Thyroid gland (tissue), 4 donors: ENCODE results near the gene TESPA1. TPM values are rescaled to one million over a fixed set of nuclear protein-coding genes. Genes with fewer than 3 reads are reported as not detected.
"Not testable (repeated sequence)": the region's sequence is repeated elsewhere in the genome, so short reads cannot be mapped to it uniquely, and the experiment has no call there.

Experiments used
- DNase-seq, 2 donors: peaks; one replicate each; pipeline ENCODE4 v3.0.0-alpha.2; 2019
- H3K27ac ChIP-seq, 3 donors: fragments of 200-600 bp; sonication (generic); 1 replicate in 2 of 3; 2 replicates in 1 of 3; pipeline ENCODE4 v1.5.1; 2016 to 2019; ENCODE audit warnings: mild to moderate bottlenecking in 1 of 3, moderate library complexity in 1 of 3
- H3K27me3 ChIP-seq: fragments of 200-600 bp; sonication (generic); one replicate; pipeline ENCODE4 v1.5.1; 2019
- H3K36me3 ChIP-seq, 2 donors: fragments of 200-600 bp; sonication (generic); one replicate each; pipeline ENCODE4 v1.5.1; 2016 to 2019
- H3K4me1 ChIP-seq, 2 donors: fragments of 200-600 bp; sonication (generic); one replicate each; pipeline ENCODE4 v1.5.1; 2017 to 2019
- H3K4me3 ChIP-seq, 3 donors: fragments of 200-600 bp; sonication (generic); replicated peaks in 1 of 3; 1 replicate in 2 of 3; 2 replicates in 1 of 3; pipeline ENCODE4 v1.5.1; 2016; ENCODE audit warnings: mild to moderate bottlenecking in 1 of 3
- H3K9me3 ChIP-seq: fragments of 200-600 bp; sonication (generic); one replicate; pipeline ENCODE4 v1.5.1; 2017
- POLR2A ChIP-seq, 2 donors: fragments of 450-650 bp; IDR thresholded peaks; one replicate each; pipeline ENCODE4 v1.6.1; 2017; ENCODE audit warnings: antibody characterized with exemption in 2 of 2, mild to moderate bottlenecking in 2 of 2, moderate library complexity in 1 of 2
- WGBS, 2 donors: methylation state at CpG; one replicate each; pipeline ENCODE4 v1.1.5; 2017; 5-methylcytosine and 5-hydroxymethylcytosine counted together
- intact Hi-C: fragments of 100-400 bp; cut with DNase I; formaldehyde crosslinking; loops from one replicate; pipeline ENCODE4 v1.15.1; 2023
- total RNA-seq, 4 donors: library from RNA; depleted of rRNA; stranded (reverse); fragments of >200 nt; gene quantifications; one replicate each; pipeline ENCODE4 v1.2.3, GENCODE V29; 2016
- TF ChIP-seq, protein P1 (sequence below), 6 experiments: fragments of 200-600 bp in 3 of 6; fragments of 450-650 bp in 3 of 6; sonication (generic) in 3 of 6; IDR thresholded peaks; one replicate each; pipeline ENCODE4 v1.5.1; 2016 to 2019; ENCODE audit warnings: antibody characterized with exemption in 6 of 6, mild to moderate bottlenecking in 2 of 6, inconsistent platforms in 1 of 6, moderate library complexity in 1 of 6

TESPA1 gene
- total RNA-seq, 4 donors from 2014 or later: 0.83 to 2.5 (median 2.0) TPM; not detected in 1

DNA sequence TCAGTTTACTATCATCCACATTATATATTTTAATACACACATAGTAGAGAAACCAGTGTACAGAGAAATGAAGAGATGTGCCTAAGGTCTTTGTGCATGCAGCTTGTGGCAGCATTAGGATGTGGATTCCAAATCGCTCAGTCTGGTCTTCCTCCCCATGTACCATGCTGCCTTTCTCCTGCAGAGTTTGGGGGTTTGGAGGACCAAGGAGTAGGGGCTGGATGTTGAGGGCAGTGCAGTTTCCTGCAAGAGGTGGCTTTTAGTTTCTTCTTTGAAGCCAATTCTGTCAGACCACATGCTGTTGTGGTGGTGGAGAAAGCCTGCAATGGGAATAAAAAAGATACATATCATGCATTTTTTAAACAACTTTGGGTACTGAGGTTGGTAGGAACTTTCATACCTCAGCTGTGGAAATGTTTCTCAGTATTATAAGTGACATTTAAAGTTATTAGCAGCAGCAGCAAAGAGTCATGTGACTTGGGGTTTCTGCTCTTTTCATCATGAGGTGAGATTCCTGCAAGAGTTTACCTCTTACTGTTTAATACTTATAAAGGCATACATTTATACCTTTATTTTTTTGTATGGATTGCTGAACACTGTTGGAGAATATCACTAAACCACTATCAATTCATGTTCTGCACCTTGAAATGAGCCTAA, 34.4 kb downstream of the TESPA1 start:
- Histone ChIP-seq H3K9me3 (no peaks in the 10 kb centered on the region), H3K4me1 (no peaks in the 10 kb centered on the region), H3K27me3 (no peaks in the 10 kb centered on the region), H3K27ac (no peak overlapping the region), H3K36me3 (no peaks in the 10 kb centered on the region), H3K4me3 (no peak overlapping the region)
- intact Hi-C loops: loop anchor here (10.0 kb wide), 1 partner anchor 95 kb away; the partner anchor contains the start of gene MUCL1
- TF ChIP-seq POLR2A (IDR thresholded peaks at IDR 0.05): no peak
- TF ChIP-seq, protein P1, sequence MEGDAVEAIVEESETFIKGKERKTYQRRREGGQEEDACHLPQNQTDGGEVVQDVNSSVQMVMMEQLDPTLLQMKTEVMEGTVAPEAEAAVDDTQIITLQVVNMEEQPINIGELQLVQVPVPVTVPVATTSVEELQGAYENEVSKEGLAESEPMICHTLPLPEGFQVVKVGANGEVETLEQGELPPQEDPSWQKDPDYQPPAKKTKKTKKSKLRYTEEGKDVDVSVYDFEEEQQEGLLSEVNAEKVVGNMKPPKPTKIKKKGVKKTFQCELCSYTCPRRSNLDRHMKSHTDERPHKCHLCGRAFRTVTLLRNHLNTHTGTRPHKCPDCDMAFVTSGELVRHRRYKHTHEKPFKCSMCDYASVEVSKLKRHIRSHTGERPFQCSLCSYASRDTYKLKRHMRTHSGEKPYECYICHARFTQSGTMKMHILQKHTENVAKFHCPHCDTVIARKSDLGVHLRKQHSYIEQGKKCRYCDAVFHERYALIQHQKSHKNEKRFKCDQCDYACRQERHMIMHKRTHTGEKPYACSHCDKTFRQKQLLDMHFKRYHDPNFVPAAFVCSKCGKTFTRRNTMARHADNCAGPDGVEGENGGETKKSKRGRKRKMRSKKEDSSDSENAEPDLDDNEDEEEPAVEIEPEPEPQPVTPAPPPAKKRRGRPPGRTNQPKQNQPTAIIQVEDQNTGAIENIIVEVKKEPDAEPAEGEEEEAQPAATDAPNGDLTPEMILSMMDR (IDR thresholded peaks at IDR 0.05): no peak
- no peak for DNase-seq
- 100% methylated on average over 1 of the region's 1 CpG for WGBS, 2 donors

DNA sequence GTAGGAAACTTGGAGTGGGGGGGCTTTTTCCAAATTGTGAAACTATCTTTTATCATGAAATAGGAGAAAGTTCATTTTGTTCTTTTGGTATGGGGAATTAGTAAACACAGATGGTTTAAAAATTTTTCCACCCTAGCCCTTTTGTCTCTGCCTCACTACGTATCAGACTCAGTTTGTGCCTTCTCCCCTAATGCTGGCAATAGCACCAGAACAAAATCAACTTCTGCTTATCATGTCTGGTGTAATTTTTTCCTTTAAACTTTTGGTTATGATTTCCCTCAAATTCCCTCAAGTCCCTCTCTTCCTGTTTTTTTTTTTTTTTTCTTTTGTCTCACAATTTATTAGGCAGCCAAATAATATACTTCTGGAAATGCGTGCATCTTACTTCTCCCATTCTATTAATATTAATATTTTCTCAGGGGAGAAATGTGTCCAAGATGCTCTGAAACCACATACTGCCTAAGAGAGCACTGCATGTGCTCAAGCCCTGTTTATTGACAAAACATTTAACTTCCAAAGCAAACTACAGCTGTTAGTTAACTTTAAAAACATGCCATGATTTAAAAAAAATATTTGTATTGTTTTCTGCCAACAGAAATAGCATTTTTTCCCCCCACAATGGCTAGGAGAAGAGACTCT, 35.4 kb downstream of the TESPA1 start:
- Histone ChIP-seq H3K4me1 (no peaks in the 10 kb centered on the region), H3K27ac (no peak overlapping the region), H3K27me3 (no peaks in the 10 kb centered on the region), H3K36me3 (no peaks in the 10 kb centered on the region), H3K4me3 (no peak overlapping the region), H3K9me3 (no peaks in the 10 kb centered on the region)
- intact Hi-C loops: no loop called here
- no peak for TF ChIP-seq POLR2A (IDR thresholded peaks at IDR 0.05)
- TF ChIP-seq, protein P1 (IDR thresholded peaks at IDR 0.05): no peak
- 61 to 69% methylated on average over 2 of the region's 2 CpGs for WGBS, 2 donors
- no peak for DNase-seq

DNA sequence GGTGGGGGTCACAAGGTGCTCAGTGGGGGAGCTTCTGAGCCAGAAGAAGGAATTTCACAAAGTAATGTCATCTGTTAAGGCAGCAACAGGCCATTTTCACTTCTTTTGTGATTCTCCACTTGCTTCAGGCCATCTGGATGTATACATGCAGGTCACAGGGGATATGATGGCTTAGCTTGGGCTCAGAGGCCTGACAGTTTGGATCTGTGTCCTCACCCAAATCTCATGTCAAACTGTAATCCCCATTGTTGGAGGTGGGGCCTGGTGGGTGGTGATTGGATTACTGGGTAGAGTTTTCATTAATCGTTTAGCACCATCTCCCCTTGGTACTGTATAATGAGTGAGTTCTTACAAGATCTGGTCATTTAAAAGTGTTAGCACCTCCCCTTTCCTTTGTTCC, 36.4 kb downstream of the TESPA1 start:
- no peak overlapping the region for H3K4me3 ChIP-seq
- intact Hi-C loops: no loop called here

GRCh38 chr12:54945082-54945481, 39.5 kb downstream of the TESPA1 start:
- H3K27me3 ChIP-seq: no peaks in the 10 kb centered on the region
- 62 to 64% methylated on average over 2 of the region's 2 CpGs for WGBS, 2 donors
- no peaks in the 10 kb centered on the region for H3K36me3 ChIP-seq
- H3K9me3 ChIP-seq: no peaks in the 10 kb centered on the region
- no peak overlapping the region for H3K27ac ChIP-seq
- TF ChIP-seq POLR2A (IDR thresholded peaks at IDR 0.05): no peak
- TF ChIP-seq, protein P1 (IDR thresholded peaks at IDR 0.05): no peak
- intact Hi-C loops: no loop called here
- H3K4me1 ChIP-seq: no peaks in the 10 kb centered on the region
- no peak for DNase-seq
- no peak overlapping the region for H3K4me3 ChIP-seq

More for the DNA sequence above, 36.4 kb downstream of the TESPA1 start:
- no peak for DNase-seq
- no peaks in the 10 kb centered on the region for H3K27me3 ChIP-seq
- no peaks in the 10 kb centered on the region for H3K9me3 ChIP-seq
- no peak for TF ChIP-seq POLR2A (IDR thresholded peaks at IDR 0.05)
- TF ChIP-seq, protein P1 (IDR thresholded peaks at IDR 0.05): no peak
- H3K36me3 ChIP-seq: no peaks in the 10 kb centered on the region
- H3K27ac ChIP-seq: no peak overlapping the region
- no peaks in the 10 kb centered on the region for H3K4me1 ChIP-seq
- WGBS, 2 donors: 65 to 89% methylated on average over 1 of the region's 1 CpG

DNA sequence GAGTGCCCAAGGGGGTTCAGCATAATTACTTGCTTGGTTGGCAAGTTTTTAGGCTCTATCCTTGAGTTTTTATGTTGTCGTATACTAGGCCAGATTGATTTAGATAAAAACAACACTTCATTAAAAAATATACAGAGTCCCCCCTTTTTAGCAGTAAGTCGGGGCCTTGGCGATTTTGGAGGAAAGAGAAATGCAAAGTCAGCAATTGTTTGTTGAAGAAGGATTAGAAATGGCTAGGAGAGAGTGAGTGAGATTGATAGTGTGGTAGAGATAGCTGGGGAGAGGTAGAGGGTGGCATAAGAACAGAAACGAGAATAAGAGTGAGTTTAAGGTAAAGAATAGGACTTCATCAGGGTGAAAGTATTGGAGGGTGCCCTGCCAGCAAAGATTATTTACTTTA, 41.3 kb downstream of the TESPA1 start:
- H3K27ac ChIP-seq, H3K27me3 ChIP-seq, H3K36me3 ChIP-seq, H3K9me3 ChIP-seq, H3K4me3 ChIP-seq, H3K4me1 ChIP-seq, intact Hi-C loops, DNase-seq: not testable (repeated sequence)
- WGBS, 2 donors: 60 to 70% methylated on average over 4 of the region's 4 CpGs
